Measurements from ENCODE around the gene NHLH1. TPM values are rescaled to one million over a fixed set of nuclear protein-coding genes. Genes with fewer than 3 reads are reported as not detected.

The NHLH1 gene
- polyA plus RNA-seq, 3 donors, result 1.0 TPM; not detected in 2

- H3K9ac ChIP-seq (ENCODE audit: insufficient read depth, low read length, poor library complexity, severe bottlenecking), result no peak overlapping the region
- no peaks in the 10 kb centered on the region for H3K36me3 ChIP-seq (replicated peaks in 1 of 2; ENCODE audit: control insufficient read depth in 1 of 2, insufficient read depth in 2 of 2, low read length in 2 of 2)
- no peak for DNase-seq
- H3K27me3 ChIP-seq (ENCODE audit: control insufficient read depth in 2 of 2, insufficient read depth in 2 of 2, low read length in 2 of 2), result peaks cover 0 to 3% of the 10 kb centered on the region in 2 donors
- no peak overlapping the region for H2AFZ ChIP-seq (ENCODE audit: insufficient read depth, low read depth, low read length, poor library complexity, severe bottlenecking)
- Mint-ChIP-seq H3K27ac (no peak overlapping the region), H3K9me3 (peaks cover 0 to 2% (median 0%) of the 10 kb centered on the region in 7 donors), H3K36me3 (no peaks in the 10 kb centered on the region), H3K27me3 (ENCODE audit: low read depth in 3 of 3) (peaks cover 6 to 11% (median 7%) of the 10 kb centered on the region in 3 donors), H3K4me1 (peaks cover 16% of the 10 kb centered on the region), H3K4me3 (no peak overlapping the region)
- H3K27ac ChIP-seq (ENCODE audit: low read depth in 1 of 2, low read length in 2 of 2), result no peak overlapping the region
- no peak overlapping the region for H3K4me2 ChIP-seq (replicated peaks; ENCODE audit: extremely low read depth, low read length, poor library complexity, severe bottlenecking)
- WGBS (ENCODE audit: insufficient coverage), result 43% methylated on average over 2 of the region's 4 CpGs
- H3K4me3 ChIP-seq (replicated peaks in 1 of 3; ENCODE audit: low read depth in 2 of 3, low read length in 3 of 3), result no peak overlapping the region
- intact Hi-C loops (cut with micrococcal nuclease), result no loop called here
- H3K9me3 ChIP-seq (replicated peaks in 1 of 2; ENCODE audit: control insufficient read depth in 1 of 2, insufficient read depth in 1 of 2, low read length in 2 of 2), result no peaks in the 10 kb centered on the region
- H3K79me2 ChIP-seq (ENCODE audit: insufficient read depth, low read length), result no peaks in the 10 kb centered on the region
- no peak for TF ChIP-seq CTCF (IDR thresholded peaks at IDR 0.05)
- peaks cover 5 to 6% of the 10 kb centered on the region in 2 donors for H3K4me1 ChIP-seq (ENCODE audit: control insufficient read depth in 1 of 2, insufficient read depth in 2 of 2, low read length in 2 of 2)
- H4K20me1 ChIP-seq (ENCODE audit: insufficient read depth, low read length), result no peaks in the 10 kb centered on the region
Measured at GRCh38 chr1:160367516-160367900, 637 bp downstream of the NHLH1 start.

GRCh38 chr1:160367934-160368923, 1.4 kb downstream of the NHLH1 start:
- Histone ChIP-seq H3K4me1 (ENCODE audit: control insufficient read depth in 1 of 2, insufficient read depth in 2 of 2, low read length in 2 of 2) (peaks cover 5 to 6% of the 10 kb centered on the region in 2 donors), H3K27ac (ENCODE audit: low read depth in 1 of 2, low read length in 2 of 2) (no peak overlapping the region), H4K20me1 (ENCODE audit: insufficient read depth, low read length) (no peaks in the 10 kb centered on the region), H3K36me3 (replicated peaks in 1 of 2; ENCODE audit: control insufficient read depth in 1 of 2, insufficient read depth in 2 of 2, low read length in 2 of 2) (no peaks in the 10 kb centered on the region), H3K27me3 (ENCODE audit: control insufficient read depth in 2 of 2, insufficient read depth in 2 of 2, low read length in 2 of 2) (peaks cover 0 to 3% of the 10 kb centered on the region in 2 donors), H3K9me3 (replicated peaks in 1 of 2; ENCODE audit: control insufficient read depth in 1 of 2, insufficient read depth in 1 of 2, low read length in 2 of 2) (no peaks in the 10 kb centered on the region), H2AFZ (ENCODE audit: insufficient read depth, low read depth, low read length, poor library complexity, severe bottlenecking) (no peak overlapping the region), H3K9ac (ENCODE audit: insufficient read depth, low read length, poor library complexity, severe bottlenecking) (no peak overlapping the region), H3K79me2 (ENCODE audit: insufficient read depth, low read length) (no peaks in the 10 kb centered on the region), H3K4me3 (replicated peaks in 1 of 3; ENCODE audit: low read depth in 2 of 3, low read length in 3 of 3) (no peak overlapping the region), H3K4me2 (replicated peaks; ENCODE audit: extremely low read depth, low read length, poor library complexity, severe bottlenecking) (no peak overlapping the region)
- 100% methylated on average over 1 of the region's 4 CpGs for WGBS (ENCODE audit: insufficient coverage)
- no peak for TF ChIP-seq CTCF (IDR thresholded peaks at IDR 0.05)
- H3K4me3 Mint-ChIP-seq, result no peak overlapping the region
- intact Hi-C loops (cut with micrococcal nuclease), result no loop called here
- no peaks in the 10 kb centered on the region for H3K36me3 Mint-ChIP-seq
- peaks cover 0 to 2% (median 0%) of the 10 kb centered on the region in 7 donors for H3K9me3 Mint-ChIP-seq
- no peak overlapping the region for H3K27ac Mint-ChIP-seq
- no peak for DNase-seq
- H3K27me3 Mint-ChIP-seq (ENCODE audit: low read depth in 3 of 3), result peaks cover 6 to 11% (median 7%) of the 10 kb centered on the region in 3 donors
- H3K4me1 Mint-ChIP-seq, result peaks cover 14% of the 10 kb centered on the region

Data from CD14-positive monocyte (primary cell).